Thyroid gland (tissue), 4 donors: Measurements from ENCODE around the gene C2CD2L. TPM values are rescaled to one million over a fixed set of nuclear protein-coding genes. Genes with fewer than 3 reads are reported as not detected.

ENCODE experiments used
- DNase-seq, 2 donors: peaks; one replicate each; pipeline ENCODE4 v3.0.0-alpha.2; 2019
- H3K27ac ChIP-seq, 3 donors: fragments of 200-600 bp; sonication (generic); 1 replicate in 2 of 3; 2 replicates in 1 of 3; pipeline ENCODE4 v1.5.1; 2016 to 2019; ENCODE audit warnings: mild to moderate bottlenecking in 1 of 3, moderate library complexity in 1 of 3
- H3K27me3 ChIP-seq: fragments of 200-600 bp; sonication (generic); one replicate; pipeline ENCODE4 v1.5.1; 2019
- H3K36me3 ChIP-seq, 2 donors: fragments of 200-600 bp; sonication (generic); one replicate each; pipeline ENCODE4 v1.5.1; 2016 to 2019
- H3K4me1 ChIP-seq, 2 donors: fragments of 200-600 bp; sonication (generic); one replicate each; pipeline ENCODE4 v1.5.1; 2017 to 2019
- H3K4me3 ChIP-seq, 3 donors: fragments of 200-600 bp; sonication (generic); replicated peaks in 1 of 3; 1 replicate in 2 of 3; 2 replicates in 1 of 3; pipeline ENCODE4 v1.5.1; 2016; ENCODE audit warnings: mild to moderate bottlenecking in 1 of 3
- H3K9me3 ChIP-seq: fragments of 200-600 bp; sonication (generic); one replicate; pipeline ENCODE4 v1.5.1; 2017
- POLR2A ChIP-seq, 2 donors: fragments of 450-650 bp; IDR thresholded peaks; one replicate each; pipeline ENCODE4 v1.6.1; 2017; ENCODE audit warnings: antibody characterized with exemption in 2 of 2, mild to moderate bottlenecking in 2 of 2, moderate library complexity in 1 of 2
- WGBS, 2 donors: methylation state at CpG; one replicate each; pipeline ENCODE4 v1.1.5; 2017; 5-methylcytosine and 5-hydroxymethylcytosine counted together
- intact Hi-C: fragments of 100-400 bp; cut with DNase I; formaldehyde crosslinking; loops from one replicate; pipeline ENCODE4 v1.15.1; 2023
- total RNA-seq, 4 donors: library from RNA; depleted of rRNA; stranded (reverse); fragments of >200 nt; gene quantifications; one replicate each; pipeline ENCODE4 v1.2.3, GENCODE V29; 2016
- TF ChIP-seq, protein P1 (sequence below), 6 experiments: fragments of 200-600 bp in 3 of 6; fragments of 450-650 bp in 3 of 6; sonication (generic) in 3 of 6; IDR thresholded peaks; one replicate each; pipeline ENCODE4 v1.5.1; 2016 to 2019; ENCODE audit warnings: antibody characterized with exemption in 6 of 6, mild to moderate bottlenecking in 2 of 6, inconsistent platforms in 1 of 6, moderate library complexity in 1 of 6

C2CD2L gene
- total RNA-seq, 4 donors from 2014 or later: 6.7 to 8.9 (median 7.9) TPM

- WGBS, 2 donors: 73% methylated on average over 24 of the region's 24 CpGs
- Histone ChIP-seq H3K27ac (no peak overlapping the region), H3K36me3 (peaks cover 19 to 30% of the 10 kb centered on the region in 2 donors), H3K4me1 (peaks cover 3 to 4% of the 10 kb centered on the region in 2 donors), H3K27me3 (no peaks in the 10 kb centered on the region), H3K9me3 (no peaks in the 10 kb centered on the region), H3K4me3 (no peak overlapping the region)
- DNase-seq: no peak
- TF ChIP-seq POLR2A (IDR thresholded peaks at IDR 0.05): no peak
- TF ChIP-seq, protein P1, sequence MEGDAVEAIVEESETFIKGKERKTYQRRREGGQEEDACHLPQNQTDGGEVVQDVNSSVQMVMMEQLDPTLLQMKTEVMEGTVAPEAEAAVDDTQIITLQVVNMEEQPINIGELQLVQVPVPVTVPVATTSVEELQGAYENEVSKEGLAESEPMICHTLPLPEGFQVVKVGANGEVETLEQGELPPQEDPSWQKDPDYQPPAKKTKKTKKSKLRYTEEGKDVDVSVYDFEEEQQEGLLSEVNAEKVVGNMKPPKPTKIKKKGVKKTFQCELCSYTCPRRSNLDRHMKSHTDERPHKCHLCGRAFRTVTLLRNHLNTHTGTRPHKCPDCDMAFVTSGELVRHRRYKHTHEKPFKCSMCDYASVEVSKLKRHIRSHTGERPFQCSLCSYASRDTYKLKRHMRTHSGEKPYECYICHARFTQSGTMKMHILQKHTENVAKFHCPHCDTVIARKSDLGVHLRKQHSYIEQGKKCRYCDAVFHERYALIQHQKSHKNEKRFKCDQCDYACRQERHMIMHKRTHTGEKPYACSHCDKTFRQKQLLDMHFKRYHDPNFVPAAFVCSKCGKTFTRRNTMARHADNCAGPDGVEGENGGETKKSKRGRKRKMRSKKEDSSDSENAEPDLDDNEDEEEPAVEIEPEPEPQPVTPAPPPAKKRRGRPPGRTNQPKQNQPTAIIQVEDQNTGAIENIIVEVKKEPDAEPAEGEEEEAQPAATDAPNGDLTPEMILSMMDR (IDR thresholded peaks at IDR 0.05): no peak
- intact Hi-C loops: no loop called here
These were observed 8.5 kb downstream of the C2CD2L start for GRCh38 chr11:119115484-119116234.

DNA sequence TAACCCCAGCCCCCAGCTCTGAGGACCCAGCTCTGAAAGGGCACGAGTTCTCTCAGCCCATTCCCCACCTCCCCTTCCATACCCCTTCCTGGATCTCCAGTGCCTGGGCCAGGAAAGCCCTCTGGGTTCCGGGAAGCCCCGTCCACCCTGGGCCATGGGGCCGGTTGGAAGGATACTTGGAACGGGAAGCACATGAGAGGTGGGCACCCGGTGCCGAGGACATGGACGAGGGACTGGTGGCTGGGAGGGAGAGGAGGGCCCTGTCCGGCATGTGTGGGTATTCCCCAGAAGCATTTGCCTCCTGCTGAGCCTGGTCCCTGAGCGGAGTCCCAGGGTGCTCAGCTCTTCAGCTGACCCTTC lies 9.1 kb downstream of the C2CD2L start:
- H3K27ac ChIP-seq: no peak overlapping the region
- H3K27me3 ChIP-seq: no peaks in the 10 kb centered on the region
- H3K36me3 ChIP-seq: peaks cover 19 to 26% of the 10 kb centered on the region in 2 donors
- intact Hi-C loops: no loop called here
- no peak for TF ChIP-seq POLR2A (IDR thresholded peaks at IDR 0.05)
- TF ChIP-seq, protein P1 (IDR thresholded peaks at IDR 0.05): no peak
- no peak for DNase-seq
- 85 to 92% methylated on average over 10 of the region's 10 CpGs for WGBS, 2 donors
- no peaks in the 10 kb centered on the region for H3K9me3 ChIP-seq
- H3K4me3 ChIP-seq: no peak overlapping the region
- H3K4me1 ChIP-seq: peaks cover 6 to 7% of the 10 kb centered on the region in 2 donors

- intact Hi-C loops: no loop called here
- no peaks in the 10 kb centered on the region for H3K27me3 ChIP-seq
- no peak overlapping the region for H3K4me3 ChIP-seq
- H3K36me3 ChIP-seq: peaks cover 16 to 22% of the 10 kb centered on the region in 2 donors
- WGBS, 2 donors: 72 to 77% methylated on average over 5 of the region's 5 CpGs
- no peaks in the 10 kb centered on the region for H3K9me3 ChIP-seq
- DNase-seq: no peak
- TF ChIP-seq POLR2A (IDR thresholded peaks at IDR 0.05): no peak
- TF ChIP-seq, protein P1 (IDR thresholded peaks at IDR 0.05): no peak
- no peak overlapping the region for H3K27ac ChIP-seq
- peaks cover 6 to 7% of the 10 kb centered on the region in 2 donors for H3K4me1 ChIP-seq
These were observed 9.5 kb downstream of the C2CD2L start for GRCh38 chr11:119116601-119117000.

GRCh38 chr11:119117004-119117706 lies 10.0 kb downstream of the C2CD2L start:
- Histone ChIP-seq H3K27ac (no peak overlapping the region), H3K9me3 (no peaks in the 10 kb centered on the region), H3K27me3 (no peaks in the 10 kb centered on the region), H3K4me1 (peaks cover 8 to 10% of the 10 kb centered on the region in 2 donors), H3K4me3 (no peak overlapping the region), H3K36me3 (peaks cover 10 to 19% of the 10 kb centered on the region in 2 donors)
- no peak for DNase-seq
- no peak for TF ChIP-seq POLR2A (IDR thresholded peaks at IDR 0.05)
- TF ChIP-seq, protein P1 (IDR thresholded peaks at IDR 0.05): no peak
- intact Hi-C loops: no loop called here
- 93 to 95% methylated on average over 3 of the region's 3 CpGs for WGBS, 2 donors

DNA sequence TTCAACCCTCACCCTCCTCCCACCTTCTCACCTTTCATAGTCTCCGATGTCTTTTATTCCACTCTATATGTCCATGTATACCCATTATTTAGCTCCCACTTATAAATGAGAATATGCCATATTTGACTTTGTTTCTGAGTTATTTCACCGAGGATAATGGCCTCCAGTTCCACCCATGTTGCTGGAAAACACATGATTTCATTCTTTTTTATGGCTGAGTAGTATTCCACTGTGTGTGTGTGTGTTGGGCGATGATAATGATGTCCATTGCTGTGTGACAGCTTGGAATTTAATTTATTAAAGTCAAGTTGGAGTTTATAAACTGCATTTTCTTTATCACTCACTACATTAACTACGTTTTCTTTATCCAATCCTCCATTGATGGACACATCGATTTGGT lies 11.1 kb downstream of the C2CD2L start:
- Histone ChIP-seq H3K4me3 (no peak overlapping the region), H3K36me3 (peaks cover 0 to 9% of the 10 kb centered on the region in 2 donors), H3K27ac (no peak overlapping the region), H3K27me3 (no peaks in the 10 kb centered on the region), H3K9me3 (no peaks in the 10 kb centered on the region), H3K4me1 (peaks cover 14 to 17% of the 10 kb centered on the region in 2 donors)
- DNase-seq: no peak
- intact Hi-C loops: no loop called here
- no peak for TF ChIP-seq POLR2A (IDR thresholded peaks at IDR 0.05)
- TF ChIP-seq, protein P1 (IDR thresholded peaks at IDR 0.05): no peak
- WGBS, 2 donors: 95 to 97% methylated on average over 5 of the region's 5 CpGs
